ENCODE measurements around the gene TRRAP.
"Not testable (repeated sequence)": the region's sequence is repeated elsewhere in the genome, so short reads cannot be mapped to it uniquely, and the experiment has no call there.

The TRRAP gene

GRCh38 chr7:98866765-98867164, 11.6 kb upstream of the TRRAP start:
- DNase-seq (ENCODE audit: low read depth), result no peak

DNA sequence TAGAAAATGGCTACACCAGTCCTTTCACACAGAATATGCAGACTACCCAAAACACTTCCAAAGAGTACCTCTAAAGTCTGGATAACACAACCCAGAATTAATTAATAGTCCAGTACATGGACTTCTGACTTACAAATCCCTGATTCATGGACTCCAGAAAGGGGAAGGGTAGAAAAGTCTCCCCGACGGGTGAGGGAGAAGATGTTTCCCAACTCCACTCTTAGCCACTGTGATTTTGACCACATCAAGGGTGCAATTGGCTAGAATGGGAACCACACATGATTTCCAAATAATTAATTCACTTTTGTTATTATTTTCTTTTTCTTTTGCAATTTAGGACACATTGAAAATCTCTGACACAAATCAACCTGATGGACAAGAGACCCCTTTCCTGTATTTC, 9.9 kb upstream of the TRRAP start:
- DNase-seq (ENCODE audit: low read depth), result no peak

GRCh38 chr7:98869027-98869596, 9.2 kb upstream of the TRRAP start:
- no peak for DNase-seq (ENCODE audit: low read depth)

- DNase-seq (ENCODE audit: low read depth), result no peak
These were observed 8.7 kb upstream of the TRRAP start, which contains the start of gene TMEM130 for GRCh38 chr7:98869597-98870120. TSS of gene TMEM130 (minus strand) at chr7:98870014. CDS start at chr7:98869861, 153 bp downstream.

GRCh38 chr7:98870121-98870651, 8.1 kb upstream of the TRRAP start:
- no peak for DNase-seq (ENCODE audit: low read depth)

DNA sequence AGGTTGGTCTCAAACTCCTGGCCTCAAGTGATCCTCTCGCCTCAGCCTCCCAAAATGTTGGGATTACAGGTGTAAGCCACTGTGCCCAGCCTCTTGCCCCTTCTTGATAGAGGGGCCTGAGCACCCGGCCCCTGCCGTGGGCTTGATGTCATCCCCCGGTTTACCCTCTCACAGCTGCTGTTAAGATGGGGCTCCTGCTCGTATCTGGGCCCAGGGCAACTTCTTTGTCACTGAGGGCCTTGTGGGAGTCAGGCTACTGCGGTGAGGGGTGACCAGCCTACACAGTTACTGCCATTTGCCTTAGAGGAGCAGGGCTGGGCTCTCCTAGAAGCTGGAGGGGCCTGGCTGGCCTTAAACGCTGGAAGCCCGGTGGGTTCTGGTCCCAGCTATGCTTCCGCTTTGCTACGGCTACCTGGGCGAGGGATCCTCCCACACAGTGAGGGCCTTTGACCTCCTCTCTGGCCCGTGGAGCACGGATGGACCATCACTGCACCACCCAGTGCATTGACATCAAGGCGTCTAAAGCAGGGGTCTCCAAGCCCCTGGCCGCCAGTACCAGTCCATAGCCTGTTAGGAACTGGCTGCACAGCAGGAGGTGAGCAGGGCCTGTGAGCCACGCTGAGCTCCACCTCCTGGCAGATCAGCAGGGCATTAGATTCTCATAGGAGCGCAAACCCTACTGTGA, 7.4 kb upstream of the TRRAP start:
- DNase-seq (ENCODE audit: low read depth), result no peak

DNA sequence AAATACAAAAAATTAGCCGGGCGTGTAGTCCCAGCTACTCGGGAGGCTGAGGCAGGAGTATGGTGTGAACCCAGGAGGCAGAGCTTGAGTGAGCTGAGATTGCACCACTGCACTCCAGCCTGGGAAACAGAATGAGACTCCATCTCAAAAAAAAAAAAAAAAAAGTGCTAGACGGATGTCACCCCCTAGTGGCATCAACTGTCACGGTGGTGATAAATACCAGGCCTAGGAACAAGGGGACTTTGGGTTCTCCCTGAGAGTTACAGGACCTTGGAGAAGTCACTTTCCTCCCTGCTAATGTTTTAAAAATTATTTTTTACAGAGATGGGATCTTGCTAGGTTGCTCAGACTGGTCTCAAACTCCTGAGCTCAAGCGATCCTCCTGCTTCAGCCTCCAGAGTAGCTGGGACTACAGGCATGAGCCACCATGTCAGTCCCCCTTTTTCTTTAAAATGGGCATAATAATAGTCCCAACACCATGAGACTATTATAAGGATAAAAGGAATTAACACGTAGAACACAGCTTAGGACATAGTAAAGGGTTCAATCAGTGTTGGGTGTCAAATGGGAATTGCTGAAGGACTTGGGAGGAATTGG, 5.9 kb upstream of the TRRAP start:
- DNase-seq (ENCODE audit: low read depth), result no peak

- not testable (repeated sequence) for DNase-seq (ENCODE audit: low read depth)
These were observed 4.7 kb upstream of the TRRAP start for GRCh38 chr7:98873610-98874009.

GRCh38 chr7:98874942-98875341, 3.4 kb upstream of the TRRAP start:
- no peak for DNase-seq (ENCODE audit: low read depth)

GRCh38 chr7:98875501-98875900, 2.8 kb upstream of the TRRAP start:
- DNase-seq (ENCODE audit: low read depth), result no peak

- no peak for DNase-seq (ENCODE audit: low read depth)
These were observed 1.2 kb upstream of the TRRAP start for GRCh38 chr7:98877146-98877545.

DNA sequence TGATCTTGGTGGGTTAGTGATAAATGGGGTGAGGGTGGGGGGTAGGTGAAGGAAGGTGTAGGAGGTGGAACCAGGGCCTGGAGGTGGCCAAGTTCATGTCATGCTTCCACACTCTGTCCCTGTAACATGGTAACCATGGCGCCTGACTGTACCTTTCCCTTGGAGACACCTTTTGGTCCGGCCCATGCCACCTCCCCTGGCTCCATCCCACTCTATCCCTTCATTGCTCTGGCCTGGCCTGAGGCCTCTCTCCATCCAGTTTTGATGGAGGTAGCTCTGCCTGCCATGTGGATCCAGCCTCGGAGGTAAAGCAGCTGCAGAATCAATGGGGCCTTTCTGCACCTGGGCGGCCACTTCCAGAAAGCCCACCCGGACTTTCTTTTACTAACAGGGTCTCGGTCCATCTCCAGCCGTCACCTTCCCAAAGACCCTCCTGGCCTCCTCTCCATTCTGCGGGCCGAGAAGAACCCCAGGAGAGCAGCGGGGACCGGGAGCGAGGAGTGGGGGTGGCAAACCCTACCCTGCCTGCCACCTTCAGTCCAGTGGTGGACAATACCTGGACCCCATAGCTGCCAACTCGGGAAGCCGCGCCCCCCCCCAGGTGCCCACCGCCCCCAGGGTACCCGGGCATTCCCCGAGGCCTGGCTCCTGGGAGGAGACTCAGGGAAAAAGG, 504 bp upstream of the TRRAP start:
- no peak for DNase-seq (ENCODE audit: low read depth)

- DNase-seq (ENCODE audit: low read depth), result no peak
These were observed 1.1 kb downstream of the TRRAP start for GRCh38 chr7:98879198-98879978.

DNA sequence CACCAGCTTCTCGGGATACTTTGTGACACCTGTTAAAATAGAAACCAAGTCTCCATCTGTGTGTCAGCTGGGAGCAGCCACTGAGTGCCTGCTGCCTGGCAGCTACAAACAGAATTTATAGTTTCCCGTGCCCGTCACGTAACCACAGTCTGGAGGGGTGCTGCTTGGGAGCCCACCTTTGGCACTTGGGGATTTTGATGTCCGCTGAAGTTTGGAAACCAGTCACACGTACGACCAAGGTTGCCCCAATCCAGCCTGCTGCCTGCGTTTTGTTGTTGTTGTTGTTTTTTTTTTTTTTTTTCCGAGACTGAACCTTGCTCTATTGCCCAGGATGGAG, 1.6 kb downstream of the TRRAP start:
- no peak for DNase-seq (ENCODE audit: low read depth)

- no peak for DNase-seq (ENCODE audit: low read depth)
These were observed 2.2 kb downstream of the TRRAP start for GRCh38 chr7:98880485-98880884.

DNA sequence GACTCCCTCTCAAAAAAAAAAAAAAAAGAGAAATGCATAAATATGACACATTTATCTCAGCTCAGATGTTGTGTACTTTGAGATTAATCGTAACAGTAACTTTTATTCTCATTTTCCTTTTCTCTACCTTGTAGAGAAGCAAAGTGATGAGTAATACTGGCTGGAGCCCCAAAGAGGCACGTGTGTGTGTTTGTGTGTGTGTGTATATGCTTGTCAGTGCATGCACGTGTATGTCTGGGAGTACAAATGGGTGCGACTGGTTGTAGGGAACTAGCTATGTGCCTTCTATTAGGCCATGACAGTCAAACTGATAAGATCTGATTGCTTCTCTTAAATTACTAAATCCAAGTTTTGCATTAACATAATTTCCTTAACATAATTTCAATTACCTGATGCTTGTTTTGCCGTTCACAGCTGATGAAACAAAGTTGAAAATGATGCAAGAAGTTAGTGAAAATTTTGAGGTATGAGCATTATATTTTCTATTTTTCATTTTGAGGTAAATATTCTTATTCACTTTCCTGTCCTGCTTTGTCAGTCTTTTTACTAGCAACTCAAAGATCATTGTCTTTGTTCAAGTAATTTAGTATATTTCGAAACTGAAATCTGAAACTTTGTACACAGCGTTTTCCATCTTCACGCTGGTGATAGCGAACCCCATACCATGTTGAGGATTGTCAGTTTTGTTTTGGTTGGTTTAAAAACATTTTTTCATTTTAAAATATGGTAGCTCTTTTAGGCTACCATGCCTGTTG, 3.4 kb downstream of the TRRAP start:
- DNase-seq (ENCODE audit: low read depth), result no peak

GRCh38 chr7:98884416-98884815, 6.1 kb downstream of the TRRAP start:
- DNase-seq (ENCODE audit: low read depth), result no peak

DNA sequence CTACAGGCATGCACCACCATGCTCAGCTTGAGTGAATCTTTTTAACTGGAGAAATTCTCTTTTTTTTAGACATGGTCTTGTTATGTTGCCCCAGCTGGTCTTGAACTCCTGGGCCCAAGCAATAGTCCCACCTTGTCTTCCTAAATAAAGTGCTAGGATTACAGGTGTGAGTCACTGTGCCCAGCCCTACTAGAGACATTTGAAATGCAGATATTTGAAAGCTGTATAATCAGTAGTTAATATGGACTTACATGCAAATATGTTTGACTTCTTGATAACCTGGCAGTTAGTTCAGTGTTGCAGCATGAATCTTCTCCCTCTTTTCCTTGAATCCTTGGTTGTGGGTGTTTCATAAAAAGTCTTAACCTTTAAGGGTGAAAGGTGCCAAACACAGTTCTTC, 8.7 kb downstream of the TRRAP start:
- no peak for DNase-seq (ENCODE audit: low read depth)

- DNase-seq (ENCODE audit: low read depth), result no peak
These were observed 14.3 kb downstream of the TRRAP start for GRCh38 chr7:98892609-98893008.

DNA sequence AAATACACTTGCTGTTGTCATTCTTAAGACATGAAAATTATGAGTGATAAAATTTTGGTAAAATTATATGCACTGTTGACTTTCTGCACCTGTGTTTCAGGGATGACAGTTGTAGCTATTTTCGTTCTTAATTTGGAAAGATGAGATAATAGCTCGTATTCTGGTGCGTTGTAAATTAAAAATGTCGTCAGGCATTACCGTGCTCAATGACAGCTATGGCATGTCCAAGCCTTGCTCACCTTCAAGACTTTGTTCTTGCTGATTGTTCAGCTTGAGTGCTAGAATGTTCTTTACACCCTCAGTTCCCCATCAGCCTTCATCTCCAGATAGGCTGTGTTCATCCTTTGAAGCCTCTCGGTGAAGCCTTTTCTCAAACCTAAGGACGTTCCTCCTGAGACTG, 21.5 kb downstream of the TRRAP start:
- DNase-seq (ENCODE audit: low read depth), result no peak

DNA sequence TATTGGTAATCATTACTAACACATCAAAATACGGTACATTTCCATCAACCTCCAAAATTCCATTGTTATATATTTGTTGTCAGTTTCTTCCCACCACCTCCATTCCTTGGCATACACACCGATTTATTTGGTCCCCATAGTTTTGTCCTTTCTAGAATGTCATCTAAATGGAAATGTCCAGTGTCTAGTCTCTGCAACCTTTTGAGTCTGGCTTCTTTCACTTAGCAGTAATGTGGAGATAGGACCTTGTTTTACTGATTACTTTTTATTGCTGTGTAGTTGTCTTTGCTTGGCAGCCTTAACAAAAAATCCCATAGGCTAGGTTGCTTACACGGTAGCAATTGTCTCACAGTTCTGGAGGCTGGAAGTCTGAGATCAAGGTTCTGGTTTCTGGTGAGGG, 22.5 kb downstream of the TRRAP start:
- no peak for DNase-seq (ENCODE audit: low read depth)
